ENCODE data around the gene PDE4D.

DNA sequence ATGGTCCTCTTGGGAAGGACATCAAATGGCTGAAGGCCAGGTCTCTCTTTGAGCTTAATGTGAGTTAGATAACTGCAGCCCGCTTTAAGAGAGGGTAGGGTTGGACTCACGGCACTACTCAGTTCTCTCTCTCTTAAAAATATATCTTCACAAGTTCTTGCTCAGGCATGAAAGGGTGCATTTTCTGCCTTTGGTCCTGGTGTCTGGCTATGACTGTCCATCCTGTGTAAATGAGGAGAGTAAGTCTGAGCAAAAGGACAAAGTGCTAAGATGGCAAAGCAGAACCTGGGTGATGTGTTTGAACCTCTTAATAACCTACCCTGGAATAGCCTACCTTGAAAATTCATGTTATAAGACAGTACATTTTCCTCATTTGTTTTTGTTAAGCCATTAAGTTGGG lies 293.4 kb downstream of the PDE4D start:
- TF ChIP-seq, protein P1, sequence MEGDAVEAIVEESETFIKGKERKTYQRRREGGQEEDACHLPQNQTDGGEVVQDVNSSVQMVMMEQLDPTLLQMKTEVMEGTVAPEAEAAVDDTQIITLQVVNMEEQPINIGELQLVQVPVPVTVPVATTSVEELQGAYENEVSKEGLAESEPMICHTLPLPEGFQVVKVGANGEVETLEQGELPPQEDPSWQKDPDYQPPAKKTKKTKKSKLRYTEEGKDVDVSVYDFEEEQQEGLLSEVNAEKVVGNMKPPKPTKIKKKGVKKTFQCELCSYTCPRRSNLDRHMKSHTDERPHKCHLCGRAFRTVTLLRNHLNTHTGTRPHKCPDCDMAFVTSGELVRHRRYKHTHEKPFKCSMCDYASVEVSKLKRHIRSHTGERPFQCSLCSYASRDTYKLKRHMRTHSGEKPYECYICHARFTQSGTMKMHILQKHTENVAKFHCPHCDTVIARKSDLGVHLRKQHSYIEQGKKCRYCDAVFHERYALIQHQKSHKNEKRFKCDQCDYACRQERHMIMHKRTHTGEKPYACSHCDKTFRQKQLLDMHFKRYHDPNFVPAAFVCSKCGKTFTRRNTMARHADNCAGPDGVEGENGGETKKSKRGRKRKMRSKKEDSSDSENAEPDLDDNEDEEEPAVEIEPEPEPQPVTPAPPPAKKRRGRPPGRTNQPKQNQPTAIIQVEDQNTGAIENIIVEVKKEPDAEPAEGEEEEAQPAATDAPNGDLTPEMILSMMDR (conservative IDR thresholded peaks at IDR 0.05; ENCODE audit: low read depth, low read length), result no peak
- no peak for TF ChIP-seq EZH2 (IDR thresholded peaks at IDR 0.05; ENCODE audit: low read length, unreplicated experiment)
